ENCODE measurements around the gene PUM1.

Gene PUM1

GRCh38 chr1:31022259-31022658 lies 43.3 kb downstream of the PUM1 start:
- no peak for DNase-seq

- DNase-seq: no peak
Measured at GRCh38 chr1:31020007-31020790, 45.3 kb downstream of the PUM1 start.

GRCh38 chr1:31019401-31019800 lies 46.1 kb downstream of the PUM1 start:
- no peak for DNase-seq

DNA sequence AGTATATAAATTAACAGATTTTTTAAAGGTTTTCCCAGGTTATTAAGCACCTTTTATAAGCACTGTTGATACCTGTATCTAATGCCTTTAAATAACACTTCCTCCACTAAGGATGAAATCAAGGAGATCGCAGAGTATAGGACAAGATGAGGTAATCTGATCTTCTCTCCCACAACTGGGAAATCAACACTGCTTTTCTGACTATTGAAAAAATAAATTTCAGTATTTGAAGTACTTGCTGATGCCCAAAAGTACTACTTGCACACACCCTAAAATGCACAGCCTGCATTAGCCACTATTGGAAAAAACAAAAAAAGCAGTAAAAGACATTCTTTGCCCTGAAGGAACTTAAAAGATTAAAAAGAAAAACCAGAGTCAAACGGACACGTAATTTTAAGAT lies 48.6 kb downstream of the PUM1 start:
- DNase-seq: no peak

- no peak for DNase-seq
Measured at GRCh38 chr1:31013187-31013864, 52.2 kb downstream of the PUM1 start.

DNA sequence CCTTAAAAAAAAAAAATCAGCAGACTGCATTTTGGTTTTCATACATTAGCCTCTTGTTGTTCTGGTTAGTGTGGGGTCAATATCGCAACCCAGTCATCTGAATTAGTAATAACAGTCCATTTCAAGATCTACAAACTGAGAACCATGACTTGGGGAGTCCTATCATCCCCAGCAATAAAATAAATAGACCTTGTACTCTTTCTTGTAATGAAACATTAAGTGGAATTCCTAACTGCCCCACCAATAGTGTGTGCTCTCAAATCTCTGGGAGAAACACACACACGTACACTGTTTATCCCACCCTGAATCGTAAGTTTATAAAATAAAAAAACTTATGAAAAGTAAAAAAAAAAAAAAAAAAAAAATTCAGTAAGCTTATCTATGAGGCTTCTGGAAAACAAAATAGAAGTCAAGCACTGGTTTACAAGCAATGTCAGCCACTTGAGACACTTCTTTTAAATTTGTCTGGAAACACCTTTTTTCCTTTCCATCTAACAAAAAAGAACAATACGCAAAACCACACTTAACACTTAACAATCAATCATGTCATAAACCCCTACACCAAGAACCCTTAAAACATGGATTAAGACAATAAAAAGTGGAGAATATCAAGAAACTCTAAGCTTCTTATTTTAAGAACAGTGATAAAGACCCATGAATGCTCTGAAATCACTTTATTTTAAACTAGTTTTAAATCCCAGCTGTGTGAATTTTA lies 53.1 kb downstream of the PUM1 start:
- no peak for DNase-seq

DNA sequence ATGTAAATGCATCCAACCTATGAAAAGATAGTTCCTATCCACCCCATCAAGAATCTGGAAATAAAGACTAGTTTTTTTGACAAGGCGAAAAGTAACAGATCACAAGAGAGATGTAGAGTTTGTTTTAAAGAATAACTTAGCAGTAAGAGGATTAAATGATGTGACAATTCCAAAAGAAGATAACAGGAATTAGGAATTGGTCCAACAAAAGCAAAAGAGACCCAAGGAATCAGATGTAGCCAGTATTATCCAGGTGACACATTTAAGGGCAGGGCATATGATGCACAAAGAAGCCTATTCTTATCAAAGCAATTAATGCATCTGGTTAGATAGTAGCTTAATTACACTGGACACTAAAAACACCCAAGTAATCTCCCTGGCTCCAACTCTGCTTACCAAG lies 53.8 kb downstream of the PUM1 start:
- DNase-seq: no peak

DNA sequence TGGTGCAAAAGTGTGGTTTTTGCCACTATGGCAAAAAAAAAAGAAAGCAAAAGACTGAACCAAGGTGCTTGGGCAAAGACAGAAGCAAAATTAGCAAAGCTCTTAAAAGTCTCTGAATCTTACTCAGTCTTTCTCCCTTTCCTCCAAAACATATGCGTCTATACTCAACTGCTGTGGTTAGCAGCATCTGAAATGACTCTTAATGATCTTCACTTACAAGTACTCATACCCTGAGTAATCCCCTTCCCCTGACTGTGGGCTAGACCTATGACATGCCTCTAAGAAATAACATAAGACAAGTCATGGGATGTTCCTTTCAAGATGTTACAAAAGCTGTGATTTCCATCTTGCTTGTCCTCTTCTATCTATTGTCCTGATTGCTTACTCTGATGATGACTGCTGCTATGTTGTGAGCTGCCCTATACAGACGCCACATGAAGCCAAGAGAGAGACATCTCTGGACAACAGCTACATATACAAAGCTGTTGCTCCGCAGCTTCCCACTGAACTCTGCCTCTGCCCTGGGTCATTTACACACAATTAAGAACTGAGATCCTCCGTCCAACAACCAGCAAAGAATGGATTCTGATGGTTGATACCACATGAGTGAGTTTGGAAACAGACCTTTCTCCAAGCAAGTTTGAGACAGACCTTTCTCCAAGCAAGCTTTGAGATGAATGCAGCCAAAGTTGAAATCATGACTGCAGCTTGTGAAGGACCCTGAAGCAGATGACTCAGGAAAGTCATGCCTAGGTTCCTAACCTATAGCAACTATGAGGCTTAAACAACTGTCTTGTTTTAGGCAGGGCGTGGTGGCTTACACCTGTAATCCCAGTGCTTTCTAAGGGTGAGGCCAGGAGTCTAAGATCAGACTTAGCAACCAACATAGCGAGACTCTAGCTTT lies 55.2 kb downstream of the PUM1 start:
- DNase-seq: no peak

GRCh38 chr1:31007462-31007991 lies 58.0 kb downstream of the PUM1 start:
- no peak for DNase-seq

GRCh38 chr1:31006747-31007146 lies 58.8 kb downstream of the PUM1 start:
- no peak for DNase-seq

DNA sequence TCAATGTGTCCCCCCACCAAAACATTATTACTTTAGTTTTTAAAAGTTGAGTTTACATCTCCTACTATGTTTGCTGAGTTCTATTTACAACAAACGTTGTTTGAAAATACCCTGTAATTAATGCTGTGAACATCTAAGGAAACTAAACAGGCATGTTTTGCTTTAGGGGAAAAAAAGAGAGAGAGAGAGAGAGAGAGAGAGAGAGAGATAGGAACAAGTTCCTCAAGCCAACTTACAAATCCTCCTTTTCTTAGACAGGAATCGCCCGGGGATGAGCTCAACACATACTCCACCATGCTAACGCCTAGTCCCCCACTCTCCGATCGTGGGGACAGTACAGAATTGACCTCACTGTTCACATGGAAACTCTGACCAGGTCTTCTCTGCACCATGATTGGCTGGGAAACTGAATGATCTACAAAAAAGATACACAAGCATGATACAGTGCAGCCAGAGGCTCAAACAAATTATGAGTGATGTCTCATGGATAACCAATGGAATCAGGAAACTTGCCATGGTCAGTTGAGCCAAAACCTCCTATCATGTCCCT lies 59.8 kb downstream of the PUM1 start:
- no peak for DNase-seq

DNA sequence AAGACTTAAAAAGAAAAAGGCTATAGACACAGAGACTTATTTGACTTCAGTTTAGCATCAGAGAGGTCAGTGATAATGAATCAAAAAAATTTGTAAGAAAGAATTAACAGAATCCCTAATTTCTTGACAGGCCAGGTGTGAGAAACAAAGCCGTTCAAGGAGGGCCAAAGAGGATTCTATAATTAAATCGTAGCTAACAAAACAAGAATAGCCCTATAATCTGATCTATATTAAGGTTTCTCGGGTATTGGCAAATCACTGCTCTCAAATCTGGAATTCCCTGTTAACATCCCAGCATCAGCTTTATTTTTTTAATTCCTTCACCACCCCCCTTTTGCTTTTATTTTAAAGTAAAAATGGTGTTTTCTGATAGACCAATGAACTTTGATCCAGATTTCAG lies 60.3 kb downstream of the PUM1 start:
- no peak for DNase-seq

GRCh38 chr1:31004231-31004621 lies 61.3 kb downstream of the PUM1 start:
- DNase-seq: no peak

GRCh38 chr1:31003613-31004230 lies 61.8 kb downstream of the PUM1 start:
- no peak for DNase-seq

DNA sequence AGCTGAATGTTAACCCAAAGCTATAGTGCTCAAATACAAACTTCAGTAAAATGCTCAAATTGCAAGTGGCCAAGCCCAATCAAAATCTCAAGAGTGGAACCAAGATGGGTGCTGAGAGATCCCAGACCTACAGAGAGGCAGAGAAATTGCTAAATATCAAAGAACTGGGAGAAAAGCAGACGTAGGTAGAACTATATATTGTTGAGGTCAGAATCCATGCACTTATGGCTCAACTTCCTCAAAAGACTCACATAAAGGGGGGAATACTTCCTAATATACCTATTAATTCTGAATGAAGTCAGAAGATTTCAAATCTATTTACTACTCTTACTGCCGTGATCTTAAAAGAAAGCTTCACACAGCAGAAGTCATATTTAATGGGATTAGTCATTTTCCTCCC lies 65.2 kb downstream of the PUM1 start:
- no peak for DNase-seq

GRCh38 chr1:30998887-30999286 lies 66.6 kb downstream of the PUM1 start:
- DNase-seq: no peak

DNA sequence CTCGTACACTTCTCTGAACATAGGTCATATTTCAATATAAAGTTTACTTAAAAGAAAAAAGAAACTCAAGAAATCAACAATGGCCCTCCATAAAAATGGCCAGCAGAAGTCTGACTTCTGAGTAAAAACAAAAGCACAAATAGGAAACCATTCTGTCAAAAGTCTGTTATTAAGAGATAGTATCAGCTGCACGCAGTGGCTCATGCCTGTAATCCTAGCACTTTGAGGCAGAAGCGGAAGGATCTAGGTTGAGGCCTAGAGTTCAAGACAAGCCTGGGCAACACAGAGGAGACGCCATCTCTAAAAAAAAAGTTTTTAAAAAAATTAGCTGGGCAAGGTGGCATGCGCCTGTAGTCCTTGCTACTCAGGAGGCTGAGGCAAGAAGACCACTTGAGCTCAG lies 67.3 kb downstream of the PUM1 start:
- no peak for DNase-seq

- no peak for DNase-seq
Measured at GRCh38 chr1:30997463-30998057, 68.0 kb downstream of the PUM1 start.

DNA sequence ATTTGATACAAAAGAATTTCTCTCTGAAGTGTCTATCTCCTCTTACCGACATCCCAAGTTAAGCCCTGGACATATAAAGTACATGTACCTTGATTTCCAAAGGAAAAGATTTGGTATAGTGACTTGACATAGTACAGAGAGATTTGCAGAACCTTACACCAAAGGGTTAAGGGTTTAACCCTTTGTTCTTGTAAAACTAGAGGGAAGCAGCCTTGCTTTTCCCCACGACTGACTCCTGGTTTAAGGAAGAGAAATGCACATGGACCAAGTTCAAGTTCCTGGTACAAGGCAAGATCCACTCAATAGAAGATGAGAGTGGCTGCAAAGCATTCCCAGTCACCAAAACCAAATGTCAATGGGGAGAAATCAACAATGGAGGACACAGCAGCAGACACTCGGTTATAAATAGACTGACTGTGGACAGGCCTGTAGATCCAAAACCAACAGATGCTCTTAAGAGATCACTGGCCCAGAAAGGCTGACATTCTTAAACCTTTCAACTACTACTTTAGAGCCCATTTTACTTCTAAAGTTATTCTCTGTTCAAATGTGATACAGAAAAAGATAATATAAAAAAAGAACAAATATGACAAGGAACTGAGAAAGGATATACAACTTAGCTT lies 69.4 kb downstream of the PUM1 start:
- no peak for DNase-seq

DNA sequence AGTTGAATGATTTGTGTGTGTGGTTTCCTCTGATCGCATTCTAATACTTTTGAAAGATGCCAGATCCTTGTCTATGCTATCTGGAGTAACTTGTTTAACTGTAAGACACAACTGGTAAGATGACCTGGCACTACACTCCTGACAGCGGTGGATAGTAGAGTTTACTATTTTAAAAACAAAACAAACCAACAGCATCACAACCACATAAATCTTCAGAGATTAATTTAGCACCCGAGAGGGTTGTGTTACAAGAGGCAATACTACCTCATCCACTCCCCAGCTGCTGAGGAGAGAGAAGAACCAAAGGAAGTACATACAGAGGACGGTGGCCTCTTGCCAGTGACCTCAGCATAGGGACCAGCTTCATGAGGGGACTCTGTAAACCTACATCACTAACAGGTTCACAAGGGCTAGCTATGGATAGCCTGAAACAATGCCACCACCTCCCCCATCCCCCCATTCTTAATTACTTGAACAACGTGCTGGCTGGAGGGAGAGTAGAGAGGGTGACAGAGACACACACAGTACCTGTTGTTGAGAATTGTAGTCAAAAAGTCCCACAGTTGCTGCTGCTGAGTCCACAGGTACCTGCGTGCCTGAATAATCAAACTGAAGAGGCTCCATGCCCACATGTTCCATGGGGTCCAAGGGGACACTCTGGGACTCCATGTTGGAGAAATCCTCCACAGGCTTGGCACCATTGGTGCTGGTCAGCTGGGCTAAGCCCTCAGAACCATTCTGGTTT lies 73.5 kb downstream of the PUM1 start:
- DNase-seq: no peak

Measured in hippocampal formation (tissue), 2 donors.